HG03159 (cell line): Measurements from ENCODE around the gene RNF39.
A peak's percentile ranks its signal among the peaks of the same experiment; 100 is the strongest.

Source experiments
- ATAC-seq: cut with Tn5 transposase; IDR thresholded peaks from one replicate; pipeline ENCODE4 v1.9.1; 2021; ENCODE audit warnings: mild to moderate bottlenecking, moderate library complexity; ENCODE audit not compliant: unreplicated experiment

Gene RNF39

DNA sequence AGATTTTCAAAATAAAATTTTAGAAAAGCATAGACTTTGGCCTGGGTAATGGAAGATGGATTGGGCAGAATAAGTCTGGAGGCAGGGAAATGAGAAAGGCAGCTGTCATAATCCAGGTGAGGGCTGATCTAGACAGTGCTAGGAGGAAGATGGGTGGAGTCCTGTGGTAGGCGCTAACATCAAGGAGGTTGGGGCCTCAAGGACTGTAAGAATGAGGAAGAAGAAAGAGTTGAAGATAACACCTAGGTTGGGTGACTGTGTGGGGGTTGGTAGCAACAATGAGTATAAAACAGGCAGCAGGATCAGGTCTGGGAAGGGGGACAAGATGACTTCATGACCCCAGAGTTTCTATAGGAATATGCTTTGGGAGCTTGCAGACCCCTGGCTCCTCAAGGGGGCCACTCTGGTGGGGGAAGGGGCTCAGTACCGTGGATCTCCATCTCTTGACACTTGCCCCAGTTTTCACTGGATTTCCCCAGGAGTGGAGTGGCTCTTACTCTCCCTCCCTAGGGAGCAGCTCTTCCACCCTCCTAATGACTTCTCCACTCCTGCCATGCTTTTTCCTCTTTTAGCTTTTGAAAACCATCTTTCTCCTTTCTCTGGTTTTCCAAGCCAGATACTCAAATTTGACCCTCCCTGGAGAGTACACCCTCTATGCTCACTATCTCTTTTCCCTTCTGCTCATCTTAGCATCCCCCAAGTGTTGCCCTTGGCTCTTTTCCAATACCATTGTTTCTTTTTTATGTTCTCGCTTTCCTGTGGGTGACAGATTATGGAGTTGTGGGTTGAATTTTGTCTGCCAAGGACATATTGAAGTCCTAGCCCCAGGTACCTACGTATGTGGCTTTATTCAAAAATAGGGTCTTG is 22.6 kb upstream of the RNF39 start:
- ATAC-seq = no peak

DNA sequence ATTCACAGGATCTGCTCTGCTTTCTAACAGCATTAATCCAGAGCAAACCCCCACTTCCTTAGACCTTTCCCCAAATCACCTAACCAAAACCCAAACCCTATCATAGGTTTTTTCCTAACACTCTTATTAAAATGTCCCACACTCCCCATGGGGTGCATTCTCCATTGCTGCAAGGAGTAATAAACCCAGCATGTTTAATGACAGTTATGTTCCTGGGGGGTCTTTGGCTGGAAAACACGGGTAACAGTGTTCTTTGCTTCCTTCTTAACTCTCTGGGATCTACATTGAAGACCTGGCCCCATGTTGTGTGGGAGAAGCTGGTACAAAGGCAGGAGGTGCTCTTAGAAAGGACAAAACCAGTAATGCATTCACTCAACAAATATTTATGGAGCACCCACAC is 21.3 kb upstream of the RNF39 start:
- ATAC-seq = no peak

DNA sequence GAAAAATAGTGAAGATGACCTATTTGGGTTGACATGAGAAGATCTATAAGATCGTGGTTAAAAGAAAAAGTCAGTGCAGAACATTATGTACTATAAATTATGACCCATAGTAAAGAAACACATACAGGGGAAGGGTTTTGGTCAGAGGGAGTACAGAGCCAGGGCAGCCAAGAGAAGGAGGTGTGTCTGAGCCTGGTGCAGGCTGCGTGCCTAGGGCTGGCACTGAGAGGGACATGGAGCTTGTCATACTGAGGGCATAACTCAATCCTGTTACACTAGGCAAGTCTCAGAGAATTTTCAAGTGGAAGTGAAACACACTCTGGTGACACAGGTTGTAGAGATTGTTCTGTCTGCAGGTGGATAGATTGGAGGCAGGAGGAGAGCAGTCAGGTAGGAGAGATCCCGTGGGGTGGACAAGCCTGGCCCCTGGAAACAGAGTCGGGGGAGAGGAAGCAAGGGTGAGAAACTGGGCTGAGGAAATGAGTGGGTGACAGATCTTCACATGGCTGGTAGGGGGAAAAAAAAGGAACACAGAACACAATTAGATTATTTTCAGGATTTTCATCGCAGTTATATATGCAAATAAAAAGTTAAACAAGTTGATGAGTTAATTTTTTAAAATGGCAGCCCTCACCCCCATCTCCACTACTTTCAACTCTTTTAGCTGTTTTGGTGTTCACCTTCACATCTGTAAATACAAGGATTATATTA is 18.5 kb upstream of the RNF39 start:
- ATAC-seq = no peak

DNA sequence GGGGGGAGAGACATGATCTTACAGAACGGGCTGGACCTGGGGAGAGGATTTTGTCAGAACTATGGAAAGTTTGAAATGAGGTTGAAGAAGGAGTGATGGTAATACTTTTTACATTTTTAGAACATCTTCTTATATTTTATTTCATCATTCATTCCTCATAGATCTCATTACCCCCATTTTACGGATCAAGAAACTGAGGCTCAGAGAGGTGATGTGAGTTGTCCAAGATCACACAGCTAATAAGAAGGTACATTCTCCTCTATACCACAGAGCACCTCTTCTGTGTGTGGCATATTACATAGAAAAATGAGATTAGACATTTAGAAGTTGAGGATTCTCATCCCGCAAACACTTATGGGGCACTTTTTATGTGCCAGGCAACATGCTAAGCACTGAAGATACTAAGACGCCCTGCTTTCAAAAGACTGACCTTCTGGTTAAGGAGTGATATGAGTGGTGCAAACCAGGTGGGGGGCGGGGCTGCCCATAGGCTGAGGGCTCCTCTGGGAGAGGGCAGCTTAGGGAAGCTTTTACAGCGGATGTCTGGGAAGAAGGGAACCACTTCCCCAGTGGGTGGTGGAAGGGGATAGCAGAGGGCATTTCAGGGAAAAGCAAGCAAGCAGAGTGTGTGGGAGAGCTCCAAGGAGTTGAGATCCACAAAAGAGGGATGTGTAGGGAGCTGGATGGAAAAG is 17.4 kb upstream of the RNF39 start:
- ATAC-seq = no peak

DNA sequence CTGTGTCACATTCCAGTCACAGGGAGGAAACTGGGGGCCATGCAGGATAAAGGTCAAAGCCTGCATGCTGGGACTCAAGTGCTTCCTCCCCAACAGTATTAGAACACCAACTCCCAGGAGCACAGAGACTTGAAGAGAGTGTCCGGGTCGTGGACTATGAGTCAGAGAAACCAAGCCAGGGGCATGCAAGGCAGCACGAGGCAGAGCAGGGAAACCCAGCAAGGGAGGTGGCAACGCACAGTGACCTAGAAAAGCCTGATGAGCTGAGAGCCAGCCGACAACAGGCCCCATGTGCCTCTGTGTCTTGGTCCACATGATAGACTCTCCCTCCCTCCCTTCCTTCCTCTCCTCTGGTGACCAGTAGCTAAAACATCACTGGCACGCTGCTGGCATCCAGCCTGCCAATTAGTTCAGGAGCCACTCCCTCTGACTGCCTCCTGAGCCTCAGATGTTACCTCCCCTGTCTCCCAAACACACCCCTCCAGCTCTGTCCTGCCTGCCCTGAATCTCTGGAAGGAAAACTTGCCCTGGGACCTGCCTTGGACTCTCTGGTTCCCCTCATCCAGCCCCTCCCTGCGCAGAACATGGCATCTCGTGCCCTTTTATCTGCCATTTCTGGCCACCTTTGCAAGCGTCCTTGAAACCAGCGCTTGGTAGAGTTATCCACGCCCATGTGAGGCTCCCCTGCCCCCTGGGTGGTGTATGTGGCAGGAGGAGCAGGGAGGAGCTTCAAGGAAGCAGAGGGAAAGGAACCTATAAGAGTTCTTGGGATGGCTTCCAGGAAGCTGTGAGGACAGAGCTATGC is 16.2 kb upstream of the RNF39 start:
- no peak for ATAC-seq

DNA sequence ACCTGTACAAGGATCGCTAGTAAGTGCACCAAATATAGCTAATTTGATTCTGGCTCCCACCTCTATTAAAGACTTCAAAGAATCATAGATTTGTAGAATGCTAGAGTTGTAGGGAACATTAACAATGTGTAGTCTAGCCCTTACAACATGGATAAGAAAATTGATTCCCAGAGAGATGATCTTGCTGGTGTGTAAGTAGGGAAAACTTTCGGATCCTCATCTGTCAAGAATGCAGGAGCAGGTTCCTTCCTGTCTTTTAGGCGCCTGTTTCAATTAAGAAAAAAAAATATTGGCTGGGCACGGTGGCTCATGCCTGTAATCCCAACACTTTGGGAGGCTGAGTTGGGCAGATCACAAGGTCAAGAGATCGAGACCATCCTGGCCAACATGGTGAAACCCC is 12.3 kb upstream of the RNF39 start:
- ATAC-seq = no peak

DNA sequence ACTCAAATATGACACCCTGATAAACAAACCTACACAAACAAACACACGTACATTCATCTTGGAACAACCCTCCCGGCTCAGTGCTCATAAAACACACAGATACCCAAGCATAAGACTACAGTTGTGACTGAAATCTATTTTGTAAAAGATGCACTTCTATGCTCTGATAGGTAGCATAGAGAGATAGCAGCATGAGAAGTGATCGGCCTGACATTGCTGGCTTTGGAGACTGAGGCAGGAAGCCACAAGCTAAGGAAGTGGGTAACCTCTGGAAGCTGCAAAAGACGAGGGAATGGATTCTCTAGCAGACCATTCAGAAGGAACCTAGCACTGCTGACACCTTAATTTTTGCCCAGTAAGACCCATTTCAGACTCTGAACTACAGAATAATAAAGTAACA is 1.6 kb upstream of the RNF39 start:
- no peak for ATAC-seq

DNA sequence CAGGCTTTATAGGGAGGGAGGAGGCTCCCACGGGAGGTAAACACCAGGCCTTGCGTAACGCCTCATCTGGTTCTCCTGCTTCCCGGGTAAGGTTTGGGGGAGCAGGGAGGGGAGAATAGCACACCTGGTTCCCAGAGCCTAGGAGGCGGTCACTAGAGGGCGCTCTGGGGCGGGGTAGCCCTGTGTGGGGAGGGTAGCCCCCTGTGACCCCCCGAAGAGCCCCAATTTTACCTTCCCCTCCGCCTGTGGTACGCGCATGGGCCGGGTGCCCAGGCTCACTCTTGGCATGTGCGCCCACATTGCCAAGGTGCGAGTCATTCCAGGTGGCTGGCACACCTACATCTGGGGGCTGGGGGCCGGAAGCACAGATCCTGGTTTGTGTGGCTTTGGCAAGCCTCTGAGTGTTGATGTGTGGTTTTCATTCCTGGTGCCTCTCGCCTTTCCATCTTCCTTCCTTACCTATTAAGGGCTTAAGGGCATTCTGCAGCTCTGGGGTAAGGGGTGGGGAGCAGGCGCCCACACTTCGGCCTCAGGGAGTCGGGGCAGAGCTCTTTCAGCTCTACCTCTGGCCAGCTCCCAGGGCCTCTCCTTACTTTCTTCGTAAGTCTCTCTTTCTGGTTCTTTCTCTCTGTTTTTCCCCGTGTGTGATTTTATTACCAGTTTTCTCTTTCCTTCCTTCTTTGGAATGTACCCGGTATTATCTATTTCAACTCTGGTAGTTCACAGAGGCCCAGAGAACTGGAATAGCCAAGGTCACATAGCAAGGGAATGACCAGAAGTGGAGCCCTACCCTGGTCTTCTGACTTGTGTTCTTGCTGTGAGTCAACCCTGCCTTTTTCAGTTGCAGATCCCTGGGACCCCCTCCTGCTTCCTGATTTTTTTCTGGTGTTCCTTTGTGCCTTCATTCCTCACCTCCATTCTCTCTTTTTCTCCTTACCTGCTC is 492 bp upstream of the RNF39 start:
- ATAC-seq = no peak

DNA sequence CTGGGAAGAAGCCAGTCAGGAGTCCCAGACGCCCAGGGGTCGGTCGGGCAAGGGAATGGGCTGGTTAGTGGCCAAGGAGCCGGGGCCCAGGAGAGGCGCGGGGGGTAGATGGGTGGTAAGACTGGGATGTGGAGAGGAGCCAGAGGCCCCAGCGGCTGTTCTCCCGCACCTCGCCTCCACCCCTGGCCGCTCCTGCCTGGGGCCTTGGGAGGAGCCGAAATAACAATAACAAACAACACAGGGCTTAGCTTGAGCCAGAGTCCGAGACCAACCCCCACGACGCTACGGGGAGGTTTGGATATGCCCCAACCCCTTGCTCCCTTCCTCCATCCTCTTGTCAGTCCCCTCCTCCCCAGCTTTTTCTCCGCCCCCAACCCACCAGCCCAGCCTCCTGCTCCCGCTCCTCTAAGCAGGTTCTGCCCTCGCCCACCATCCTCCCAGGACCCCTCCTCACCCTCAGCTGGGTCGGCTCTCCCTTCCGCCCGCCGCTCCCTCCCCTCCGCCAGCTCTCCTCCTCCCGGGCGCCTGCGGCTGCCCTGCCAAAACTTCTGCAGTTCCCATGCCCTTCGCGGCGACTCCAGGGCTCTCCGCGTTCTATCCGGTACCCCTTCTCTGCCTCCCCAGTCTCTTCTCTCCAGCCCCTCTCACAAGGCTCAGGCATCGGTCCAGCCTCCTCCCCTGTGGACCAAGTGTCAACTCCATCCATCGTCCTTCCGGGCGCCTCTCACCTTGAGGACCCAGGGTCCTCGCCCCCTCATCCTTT is 1.1 kb downstream of the RNF39 start:
- no peak for ATAC-seq

DNA sequence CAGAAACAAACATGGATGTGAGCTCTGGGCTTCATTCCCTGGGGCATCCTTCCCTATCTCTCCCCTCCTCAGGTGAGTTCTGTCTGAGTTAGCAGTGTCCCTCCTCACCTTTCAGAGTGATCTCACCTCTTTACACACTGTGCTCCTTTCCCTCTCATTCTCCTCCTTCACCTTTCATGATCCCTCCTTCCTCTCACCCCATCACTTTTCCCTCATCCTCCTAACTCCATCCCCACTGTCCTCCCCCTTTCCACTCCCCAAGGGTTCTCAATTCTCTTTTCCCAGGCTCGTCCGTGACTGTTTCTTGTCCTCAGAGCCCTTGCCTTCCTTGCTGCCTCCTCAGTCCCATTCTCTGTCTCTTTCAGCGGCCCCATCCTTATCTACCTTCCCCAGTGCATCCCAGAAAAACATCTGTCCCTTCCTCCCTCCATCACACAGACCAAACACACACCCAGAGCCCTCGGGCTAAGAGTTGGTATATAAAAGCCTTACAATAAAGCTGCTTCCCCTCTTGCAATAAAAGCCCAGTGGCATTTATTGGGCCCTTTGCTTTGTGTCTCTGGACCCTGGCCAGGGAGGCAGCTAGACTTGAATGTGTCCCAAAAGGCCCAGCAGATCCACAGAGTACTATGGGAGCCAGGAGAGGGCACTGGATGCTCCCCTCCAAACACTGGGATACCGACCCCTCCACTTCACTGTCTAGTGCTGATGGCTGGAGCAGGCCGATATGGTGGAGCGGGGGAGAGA is 1.9 kb downstream of the RNF39 start:
- no peak for ATAC-seq

DNA sequence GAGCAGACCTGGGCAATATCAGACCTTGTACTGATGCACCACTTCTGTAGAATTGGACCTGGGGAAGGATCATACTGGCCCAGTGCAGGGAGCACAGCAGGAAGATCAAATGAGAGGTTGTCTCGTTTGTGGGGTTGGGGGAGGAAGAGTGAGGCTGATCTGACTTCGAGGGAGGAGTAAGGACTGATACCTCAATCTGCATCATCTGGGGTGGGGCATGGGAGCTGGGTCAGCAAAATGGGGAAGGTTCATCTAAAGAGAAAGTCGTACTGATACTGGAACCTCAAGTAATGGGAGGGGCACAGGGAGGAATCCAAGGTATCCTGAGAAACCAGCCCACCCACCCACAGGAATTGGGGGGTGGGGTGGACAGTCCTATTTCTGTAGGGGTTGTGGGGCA is 3.7 kb downstream of the RNF39 start:
- ATAC-seq = no peak

DNA sequence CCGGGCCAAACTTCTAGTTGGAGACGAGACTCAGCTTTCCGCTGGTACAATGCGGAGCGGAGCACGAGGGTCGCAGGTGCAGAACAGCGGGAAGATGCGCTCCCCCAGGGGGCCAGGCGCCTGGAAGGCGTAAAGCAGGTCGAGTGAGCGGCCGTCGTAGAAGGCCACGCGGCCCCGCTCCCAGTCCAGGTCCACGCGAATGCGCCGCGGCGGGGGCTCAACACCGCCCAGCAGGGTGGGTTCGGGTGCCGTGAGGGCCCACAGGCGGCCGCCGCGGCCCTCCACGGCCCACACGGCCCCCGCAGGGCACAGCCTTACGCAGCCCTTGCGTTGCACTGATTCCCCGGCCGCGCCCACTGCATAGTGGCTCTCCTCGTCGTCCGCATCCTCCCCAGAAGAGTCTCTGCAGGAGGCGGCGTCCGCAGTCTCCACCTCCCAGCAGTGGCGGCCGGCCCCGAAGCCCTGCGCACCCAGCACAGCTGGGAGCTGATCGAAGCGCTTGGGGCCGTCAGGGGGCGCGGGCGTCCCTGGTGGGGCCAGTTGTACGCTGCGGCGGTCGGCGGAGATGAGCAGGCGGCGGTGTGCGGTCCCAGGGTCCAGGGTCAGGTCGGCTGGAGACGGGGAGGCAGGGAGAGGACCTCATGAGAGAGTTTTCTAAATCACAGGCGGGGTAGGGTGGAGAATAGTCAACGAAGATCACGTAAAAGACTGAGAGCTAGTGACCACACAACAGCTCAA is 4.3 kb downstream of the RNF39 start:
- no peak for ATAC-seq

DNA sequence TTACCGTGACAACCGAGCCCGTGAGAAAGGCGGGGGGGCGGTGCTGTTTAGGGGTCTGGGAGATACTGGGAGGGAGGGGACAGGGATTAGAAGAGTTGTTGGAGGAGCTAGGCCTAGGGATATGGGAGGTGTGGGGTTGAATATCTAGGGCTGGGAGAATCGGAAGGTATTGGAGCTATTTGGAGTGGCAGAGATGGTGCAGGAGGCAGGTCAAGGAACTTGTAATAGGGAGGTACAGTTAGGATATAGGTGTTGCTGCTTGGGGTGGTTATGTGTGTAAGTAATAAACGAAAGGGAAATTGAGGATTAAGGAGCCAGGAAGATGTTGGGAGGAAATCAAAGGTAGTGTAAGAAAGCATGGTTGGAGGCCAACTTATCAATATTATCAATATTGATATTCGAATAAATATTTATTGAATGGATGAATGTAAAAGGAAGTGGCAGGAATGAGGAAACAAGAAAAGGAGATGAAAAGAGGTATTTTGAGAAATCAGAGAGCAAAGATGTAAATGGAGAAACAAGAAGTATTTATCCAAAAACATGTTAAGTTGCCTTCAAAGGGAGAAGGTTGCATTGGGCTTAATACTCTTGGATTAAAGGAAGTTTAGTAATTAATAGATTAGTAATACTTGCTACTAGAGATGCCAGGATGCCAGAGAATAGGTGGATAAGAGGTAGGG is 8.0 kb downstream of the RNF39 start:
- ATAC-seq = no peak

DNA sequence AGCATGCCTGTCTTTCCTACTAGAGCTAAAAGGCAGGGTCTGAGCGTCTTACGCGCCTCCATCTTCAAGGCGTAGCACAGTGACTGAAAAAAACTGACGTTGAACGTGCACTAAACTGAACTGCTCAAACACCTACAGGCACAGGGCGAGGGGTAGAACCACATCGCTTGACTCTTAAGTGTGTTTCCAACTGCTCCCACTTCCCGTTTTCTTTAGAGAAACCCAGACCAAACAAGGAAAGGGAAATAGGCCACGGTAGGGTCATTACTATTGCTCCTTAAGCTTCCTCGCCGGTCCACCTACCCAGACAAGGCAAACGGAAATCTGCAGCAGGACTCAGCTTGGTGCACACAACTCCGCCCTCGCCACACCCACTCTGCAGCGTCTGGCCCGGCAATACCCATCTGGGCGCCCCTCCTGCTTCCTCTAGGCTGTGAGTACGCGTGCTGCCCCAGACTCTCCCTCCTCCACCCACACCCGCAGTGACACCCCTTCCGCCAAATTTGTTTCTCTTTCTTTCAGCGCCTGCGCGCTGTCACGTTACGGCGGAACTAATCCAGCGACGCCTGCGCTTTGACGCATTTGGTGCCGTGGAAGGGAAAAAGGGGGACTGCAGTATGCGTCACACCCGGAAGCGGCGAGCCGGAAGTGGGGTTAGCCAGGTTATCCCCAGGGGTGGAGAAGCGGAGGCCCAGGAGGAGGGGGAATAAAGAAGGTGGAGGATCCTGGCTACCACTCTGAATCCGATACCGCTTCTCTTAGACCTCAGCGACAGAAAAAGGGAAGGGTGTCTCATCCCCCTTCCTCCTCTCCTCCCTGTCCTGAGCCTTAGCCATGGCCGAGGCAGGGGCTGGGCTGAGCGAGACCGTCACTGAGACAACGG is 8.8 kb downstream of the RNF39 start, which contains the start of gene PPP1R11:
Gene PPP1R11 (plus strand): TSS at position 622 of the 883 bp plus-strand sequence. CDS start 213 bp downstream, at position 835.
- ATAC-seq = peak; percentile 94

DNA sequence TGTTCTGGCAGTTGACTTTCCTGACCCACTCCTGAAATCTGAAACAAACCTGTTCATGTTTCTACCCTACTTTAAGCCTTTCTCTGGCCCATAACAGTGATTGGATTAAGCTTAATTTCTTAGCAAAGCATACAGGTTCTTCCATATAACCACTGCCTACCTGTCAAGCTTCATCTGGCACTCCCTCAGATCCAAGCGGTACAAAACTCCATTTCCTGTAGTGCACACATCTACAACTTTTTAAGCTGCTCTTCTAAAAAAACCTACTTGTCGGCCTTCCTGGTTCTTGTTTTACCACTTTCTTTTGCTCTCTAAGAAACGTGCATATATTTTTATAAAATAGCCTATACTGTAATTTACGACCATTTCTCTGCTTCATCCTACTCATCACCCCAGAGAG is 9.5 kb downstream of the RNF39 start:
- ATAC-seq = no peak

DNA sequence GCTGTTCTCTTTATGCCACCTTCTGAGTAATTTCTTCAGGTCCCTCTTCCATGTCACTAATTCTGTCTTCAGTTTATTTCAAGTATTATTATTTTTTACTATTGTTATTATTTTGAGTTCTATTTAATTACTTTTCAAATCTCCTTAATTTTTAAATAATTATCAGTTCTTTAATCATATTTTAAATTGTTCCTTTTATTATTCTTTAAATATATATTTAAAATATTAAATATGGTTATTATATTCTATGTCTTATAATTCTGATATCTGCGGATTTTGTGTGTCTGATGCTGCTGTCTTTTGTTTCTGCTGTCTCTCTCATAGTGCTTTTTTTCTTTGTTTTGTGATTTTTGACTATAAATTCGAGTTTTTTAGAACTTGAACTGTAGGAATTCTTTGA is 12.3 kb downstream of the RNF39 start:
- ATAC-seq = no peak
